Measurements from ENCODE around the gene ZNF784.

- TF ChIP-seq CTCF (IDR thresholded peaks at IDR 0.05; ENCODE audit: insufficient read depth, low read length, poor library complexity, severe bottlenecking): no peak
- no peak for TF ChIP-seq EZH2phosphoT487 (conservative IDR thresholded peaks at IDR 0.05; ENCODE audit: low read length)
Measured at GRCh38 chr19:55619286-55619685, 5.1 kb downstream of the ZNF784 start.

All from SU-DHL-6 (cell line).